Thyroid gland (tissue), 4 donors: ENCODE measurements around the gene SPOCK2. TPM values are rescaled to one million over a fixed set of nuclear protein-coding genes. Genes with fewer than 3 reads are reported as not detected.

Experiments used
- DNase-seq, 2 donors: peaks; one replicate each; pipeline ENCODE4 v3.0.0-alpha.2; 2019
- H3K27ac ChIP-seq, 3 donors: fragments of 200-600 bp; sonication (generic); 1 replicate in 2 of 3; 2 replicates in 1 of 3; pipeline ENCODE4 v1.5.1; 2016 to 2019; ENCODE audit warnings: mild to moderate bottlenecking in 1 of 3, moderate library complexity in 1 of 3
- H3K27me3 ChIP-seq: fragments of 200-600 bp; sonication (generic); one replicate; pipeline ENCODE4 v1.5.1; 2019
- H3K36me3 ChIP-seq, 2 donors: fragments of 200-600 bp; sonication (generic); one replicate each; pipeline ENCODE4 v1.5.1; 2016 to 2019
- H3K4me1 ChIP-seq, 2 donors: fragments of 200-600 bp; sonication (generic); one replicate each; pipeline ENCODE4 v1.5.1; 2017 to 2019
- H3K4me3 ChIP-seq, 3 donors: fragments of 200-600 bp; sonication (generic); replicated peaks in 1 of 3; 1 replicate in 2 of 3; 2 replicates in 1 of 3; pipeline ENCODE4 v1.5.1; 2016; ENCODE audit warnings: mild to moderate bottlenecking in 1 of 3
- H3K9me3 ChIP-seq: fragments of 200-600 bp; sonication (generic); one replicate; pipeline ENCODE4 v1.5.1; 2017
- CTCF ChIP-seq, 6 experiments: fragments of 200-600 bp in 3 of 6; fragments of 450-650 bp in 3 of 6; sonication (generic) in 3 of 6; IDR thresholded peaks; one replicate each; pipeline ENCODE4 v1.5.1; 2016 to 2019; ENCODE audit warnings: antibody characterized with exemption in 6 of 6, mild to moderate bottlenecking in 2 of 6, inconsistent platforms in 1 of 6, moderate library complexity in 1 of 6
- POLR2A ChIP-seq, 2 donors: fragments of 450-650 bp; IDR thresholded peaks; one replicate each; pipeline ENCODE4 v1.6.1; 2017; ENCODE audit warnings: antibody characterized with exemption in 2 of 2, mild to moderate bottlenecking in 2 of 2, moderate library complexity in 1 of 2
- WGBS, 2 donors: methylation state at CpG; one replicate each; pipeline ENCODE4 v1.1.5; 2017; 5-methylcytosine and 5-hydroxymethylcytosine counted together
- intact Hi-C: fragments of 100-400 bp; cut with DNase I; formaldehyde crosslinking; loops from one replicate; pipeline ENCODE4 v1.15.1; 2023
- total RNA-seq, 4 donors: library from RNA; depleted of rRNA; stranded (reverse); fragments of >200 nt; gene quantifications; one replicate each; pipeline ENCODE4 v1.2.3, GENCODE V29; 2016

SPOCK2 gene
- total RNA-seq, 4 donors from 2014 or later: 4.3 to 17.6 (median 13.5) TPM

- peaks cover 12 to 18% of the 10 kb centered on the region in 2 donors for H3K4me1 ChIP-seq
- peaks cover 22% of the 10 kb centered on the region for H3K27me3 ChIP-seq
- intact Hi-C loops: no loop called here
- TF ChIP-seq CTCF (IDR thresholded peaks at IDR 0.05): no peak
- no peak for TF ChIP-seq POLR2A (IDR thresholded peaks at IDR 0.05)
- H3K4me3 ChIP-seq: no peak overlapping the region
- DNase-seq: no peak
- WGBS, 2 donors: 78 to 86% methylated on average over 1 of the region's 1 CpG
- H3K9me3 ChIP-seq: no peaks in the 10 kb centered on the region
- no peaks in the 10 kb centered on the region for H3K36me3 ChIP-seq
- H3K27ac ChIP-seq: no peak overlapping the region
Observed at GRCh38 chr10:72085864-72086465, 2.4 kb downstream of the SPOCK2 start.

GRCh38 chr10:72085166-72085565 lies 3.2 kb downstream of the SPOCK2 start:
- Histone ChIP-seq H3K27ac (no peak overlapping the region), H3K4me3 (no peak overlapping the region)

GRCh38 chr10:72083790-72084459 lies 4.4 kb downstream of the SPOCK2 start:
- WGBS, 2 donors: 92 to 96% methylated on average over 9 to 15 of the region's 16 CpGs
- Histone ChIP-seq H3K36me3 (no peaks in the 10 kb centered on the region), H3K9me3 (no peaks in the 10 kb centered on the region), H3K27ac (no peak overlapping the region), H3K4me3 (no peak overlapping the region), H3K4me1 (peaks cover 12 to 18% of the 10 kb centered on the region in 2 donors), H3K27me3 (peaks cover 12% of the 10 kb centered on the region)
- no peak for DNase-seq
- intact Hi-C loops: no loop called here
- TF ChIP-seq POLR2A (IDR thresholded peaks at IDR 0.05) (no peak), CTCF (IDR thresholded peaks at IDR 0.05) (no peak)

More at GRCh38 chr10:72085166-72085565, 3.2 kb downstream of the SPOCK2 start:
- DNase-seq: no peak
- TF ChIP-seq CTCF (IDR thresholded peaks at IDR 0.05) (no peak), POLR2A (IDR thresholded peaks at IDR 0.05) (no peak)
- Histone ChIP-seq H3K4me1 (peaks cover 12 to 18% of the 10 kb centered on the region in 2 donors), H3K9me3 (no peaks in the 10 kb centered on the region), H3K27me3 (peaks cover 21% of the 10 kb centered on the region), H3K36me3 (no peaks in the 10 kb centered on the region)
- WGBS, 2 donors: 87 to 94% methylated on average over 4 to 6 of the region's 6 CpGs
- intact Hi-C loops: no loop called here

GRCh38 chr10:72082856-72083789 lies 5.2 kb downstream of the SPOCK2 start:
- Histone ChIP-seq H3K36me3 (no peaks in the 10 kb centered on the region), H3K4me1 (peaks cover 10 to 12% of the 10 kb centered on the region in 2 donors), H3K4me3 (no peak overlapping the region), H3K27me3 (peaks cover 8% of the 10 kb centered on the region), H3K9me3 (no peaks in the 10 kb centered on the region), H3K27ac (no peak overlapping the region)
- no peak for DNase-seq
- intact Hi-C loops: no loop called here
- TF ChIP-seq POLR2A (IDR thresholded peaks at IDR 0.05) (no peak), CTCF (IDR thresholded peaks at IDR 0.05) (no peak)
- WGBS, 2 donors: 84 to 86% methylated on average over 5 to 6 of the region's 6 CpGs
